Measurements from ENCODE around the gene FCN3. TPM values are rescaled to one million over a fixed set of nuclear protein-coding genes. Genes with fewer than 3 reads are reported as not detected.

FCN3 gene
- total and polyA plus RNA-seq, 2 donors (not counting 1 experiment from before 2014, with no cell fraction given) = not detected

DNA sequence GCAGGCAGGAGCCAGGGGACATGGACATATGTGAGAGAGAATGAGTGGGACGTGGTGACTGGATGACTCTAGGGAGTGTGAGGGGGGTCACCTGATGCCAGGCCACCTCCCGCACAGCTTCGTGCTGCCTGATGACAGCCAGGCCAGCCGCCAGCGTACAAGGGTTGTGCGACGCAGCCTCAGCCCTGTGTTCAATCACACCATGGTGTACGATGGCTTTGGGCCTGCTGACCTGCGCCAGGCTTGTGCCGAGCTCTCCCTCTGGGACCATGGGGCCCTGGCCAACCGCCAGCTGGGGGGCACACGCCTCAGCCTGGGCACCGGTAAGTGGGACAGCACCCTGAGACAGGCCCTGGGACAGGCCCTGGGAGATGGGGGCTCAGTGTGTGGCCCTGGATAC is 21.5 kb downstream of the FCN3 start:
- Histone ChIP-seq H3K4me3 (ENCODE audit: control extremely low read depth in 1 of 5, extremely low read depth in 1 of 5, insufficient read depth in 1 of 5, low read depth in 2 of 5, low read length in 4 of 5) (no peak overlapping the region), H3K36me3 (replicated peaks in 1 of 2; ENCODE audit: control extremely low read depth in 1 of 2, control insufficient read depth in 1 of 2, extremely low read depth in 1 of 2, insufficient read depth in 2 of 2, low read length in 1 of 2) (peaks cover 0 to 29% of the 10 kb centered on the region in 2 experiments), H3K4me1 (ENCODE audit: control insufficient read depth in 2 of 2, insufficient read depth in 2 of 2, low read length in 2 of 2) (peaks cover 26 to 38% of the 10 kb centered on the region in 2 donors), H3K27me3 (replicated peaks in 1 of 4; ENCODE audit: control extremely low read depth in 1 of 4, control insufficient read depth in 3 of 4, insufficient read depth in 4 of 4, low read length in 3 of 4) (no peaks in the 10 kb centered on the region), H4K20me1 (ENCODE audit: control insufficient read depth, insufficient read depth, low read length, poor library complexity, severe bottlenecking) (no peaks in the 10 kb centered on the region), H3K4me2 (replicated peaks; ENCODE audit: low read depth, low read length, poor library complexity, severe bottlenecking) (no peak overlapping the region), H3K9me3 (ENCODE audit: control extremely low read depth in 1 of 3, control insufficient read depth in 2 of 3, insufficient read depth in 1 of 3, low read length in 2 of 3) (no peaks in the 10 kb centered on the region), H2AFZ (ENCODE audit: insufficient read depth, low read depth, low read length, poor library complexity, severe bottlenecking) (no peak overlapping the region), H3K79me2 (ENCODE audit: control insufficient read depth, insufficient read depth, low read length) (peaks cover 12% of the 10 kb centered on the region), H3K27ac (ENCODE audit: low read length in 2 of 2) (no peak overlapping the region), H3K9ac (ENCODE audit: low read length) (no peak overlapping the region)
- no peak for ATAC-seq (ENCODE audit: low read depth)
- H3K27me3 Mint-ChIP-seq = no peaks in the 10 kb centered on the region
- DNase-seq = no peak
- H3K4me3 Mint-ChIP-seq = no peak overlapping the region
- peaks cover 28% of the 10 kb centered on the region for H3K4me1 Mint-ChIP-seq
- POLR2A ChIA-PET = interaction anchor here (2.1 kb wide), 1 partner anchor 12 kb away, joined by 9 read pairs; the partner anchor contains the start of gene SYTL1
- no peak overlapping the region for H3K27ac Mint-ChIP-seq
- intact Hi-C loops (cut with micrococcal nuclease) = no loop called here
- TF ChIP-seq, protein P1, sequence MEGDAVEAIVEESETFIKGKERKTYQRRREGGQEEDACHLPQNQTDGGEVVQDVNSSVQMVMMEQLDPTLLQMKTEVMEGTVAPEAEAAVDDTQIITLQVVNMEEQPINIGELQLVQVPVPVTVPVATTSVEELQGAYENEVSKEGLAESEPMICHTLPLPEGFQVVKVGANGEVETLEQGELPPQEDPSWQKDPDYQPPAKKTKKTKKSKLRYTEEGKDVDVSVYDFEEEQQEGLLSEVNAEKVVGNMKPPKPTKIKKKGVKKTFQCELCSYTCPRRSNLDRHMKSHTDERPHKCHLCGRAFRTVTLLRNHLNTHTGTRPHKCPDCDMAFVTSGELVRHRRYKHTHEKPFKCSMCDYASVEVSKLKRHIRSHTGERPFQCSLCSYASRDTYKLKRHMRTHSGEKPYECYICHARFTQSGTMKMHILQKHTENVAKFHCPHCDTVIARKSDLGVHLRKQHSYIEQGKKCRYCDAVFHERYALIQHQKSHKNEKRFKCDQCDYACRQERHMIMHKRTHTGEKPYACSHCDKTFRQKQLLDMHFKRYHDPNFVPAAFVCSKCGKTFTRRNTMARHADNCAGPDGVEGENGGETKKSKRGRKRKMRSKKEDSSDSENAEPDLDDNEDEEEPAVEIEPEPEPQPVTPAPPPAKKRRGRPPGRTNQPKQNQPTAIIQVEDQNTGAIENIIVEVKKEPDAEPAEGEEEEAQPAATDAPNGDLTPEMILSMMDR (IDR thresholded peaks at IDR 0.05) = no peak
- no peaks in the 10 kb centered on the region for H3K9me3 Mint-ChIP-seq (ENCODE audit: insufficient read depth)
- WGBS (ENCODE audit: insufficient coverage) = 93% methylated on average over 13 of the region's 13 CpGs
- CTCF ChIA-PET = interaction anchor here (0.8 to 11.1 kb wide), 7 partner anchors 12 to 254 kb away, joined by 3 to 135 read pairs (median 8); partner anchors contain the start of genes CD164L2, GPR3, MAP3K6 and SYTL1

DNA sequence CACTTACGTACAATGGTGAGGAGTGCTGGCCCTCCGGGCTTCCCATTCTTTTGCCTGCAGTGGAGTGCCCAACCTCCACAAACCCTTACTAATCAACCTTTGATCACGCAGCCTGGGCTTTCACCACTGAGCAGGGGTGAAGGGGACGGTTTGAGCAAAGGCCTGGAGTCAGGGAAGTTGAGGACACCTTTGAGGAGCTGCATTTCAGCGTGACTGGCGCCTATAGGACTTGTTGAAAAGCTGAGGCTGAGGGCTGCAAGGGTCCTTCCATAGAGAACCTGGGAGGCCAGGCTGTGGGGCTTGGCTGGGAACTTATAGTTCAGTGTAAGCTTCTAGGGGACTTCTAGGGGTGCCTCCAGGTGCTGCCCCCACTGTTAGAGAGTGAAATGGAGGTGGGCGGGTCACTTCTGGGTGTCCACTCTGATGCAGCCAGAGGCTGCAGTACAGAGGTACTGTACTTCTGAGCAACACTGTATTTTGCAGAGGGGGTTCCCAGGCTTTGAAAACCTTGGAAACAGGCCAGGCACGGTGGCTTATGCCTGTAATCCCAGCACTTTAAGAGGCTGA is 23.0 kb downstream of the FCN3 start:
- H3K79me2 ChIP-seq (ENCODE audit: control insufficient read depth, insufficient read depth, low read length) = peaks cover 22% of the 10 kb centered on the region
- no peak overlapping the region for H3K4me3 Mint-ChIP-seq
- WGBS (ENCODE audit: insufficient coverage) = 97% methylated on average over 5 of the region's 8 CpGs

More for the DNA sequence above, 23.0 kb downstream of the FCN3 start:
- Mint-ChIP-seq H3K27ac (no peak overlapping the region), H3K9me3 (ENCODE audit: insufficient read depth) (no peaks in the 10 kb centered on the region), H3K4me1 (peaks cover 21% of the 10 kb centered on the region), H3K27me3 (no peaks in the 10 kb centered on the region)
- H3K4me3 ChIP-seq (ENCODE audit: control extremely low read depth in 1 of 5, extremely low read depth in 1 of 5, insufficient read depth in 1 of 5, low read depth in 2 of 5, low read length in 4 of 5) = no peak overlapping the region
- H3K9ac ChIP-seq (ENCODE audit: low read length) = no peak overlapping the region
- TF ChIP-seq, protein P1 (IDR thresholded peaks at IDR 0.05) = no peak
- no peak for TF ChIP-seq EZH2 (IDR thresholded peaks at IDR 0.05; ENCODE audit: borderline replicate concordance, insufficient read depth, low read depth, low read length, poor library complexity, severe bottlenecking)
- intact Hi-C loops (cut with micrococcal nuclease) = no loop called here
- no peaks in the 10 kb centered on the region for H3K27me3 ChIP-seq (replicated peaks in 1 of 4; ENCODE audit: control extremely low read depth in 1 of 4, control insufficient read depth in 3 of 4, insufficient read depth in 4 of 4, low read length in 3 of 4)
- peaks cover 13 to 23% of the 10 kb centered on the region in 2 donors for H3K4me1 ChIP-seq (ENCODE audit: control insufficient read depth in 2 of 2, insufficient read depth in 2 of 2, low read length in 2 of 2)
- ATAC-seq (ENCODE audit: low read depth) = no peak
- H2AFZ ChIP-seq (ENCODE audit: insufficient read depth, low read depth, low read length, poor library complexity, severe bottlenecking) = no peak overlapping the region
- H3K27ac ChIP-seq (ENCODE audit: low read length in 2 of 2) = no peak overlapping the region
- no peaks in the 10 kb centered on the region for H3K9me3 ChIP-seq (ENCODE audit: control extremely low read depth in 1 of 3, control insufficient read depth in 2 of 3, insufficient read depth in 1 of 3, low read length in 2 of 3)
- peaks cover 12% of the 10 kb centered on the region for H4K20me1 ChIP-seq (ENCODE audit: control insufficient read depth, insufficient read depth, low read length, poor library complexity, severe bottlenecking)
- ChIA-PET POLR2A (interaction anchor here (1.0 kb wide), 1 partner anchor 10 kb away, joined by 3 read pairs; the partner anchor contains the start of gene SYTL1), CTCF (interaction anchor here (1.5 to 11.1 kb wide), 3 partner anchors 10 to 52 kb away, joined by 4 to 135 read pairs (median 86); partner anchors contain the start of genes CD164L2, GPR3 and SYTL1)
- DNase-seq = no peak
- H3K4me2 ChIP-seq (replicated peaks; ENCODE audit: low read depth, low read length, poor library complexity, severe bottlenecking) = no peak overlapping the region
- peaks cover 0 to 43% of the 10 kb centered on the region in 2 experiments for H3K36me3 ChIP-seq (replicated peaks in 1 of 2; ENCODE audit: control extremely low read depth in 1 of 2, control insufficient read depth in 1 of 2, extremely low read depth in 1 of 2, insufficient read depth in 2 of 2, low read length in 1 of 2)
